Loucy (cell line): ENCODE results near the gene CDC42BPB.

Source experiments
- EZH2phosphoT487 ChIP-seq: fragments of 200-600 bp; IDR thresholded peaks from 2 replicates; pipeline ENCODE4 v1.6.1; 2018; ENCODE audit warnings: antibody characterized with exemption, mild to moderate bottlenecking, moderate library complexity, borderline replicate concordance
- TF ChIP-seq, protein P1 (sequence below): fragments of 200-600 bp; sonication (generic); conservative IDR thresholded peaks from 2 replicates; pipeline ENCODE4 v1.5.1; 2014; ENCODE audit warnings: mild to moderate bottlenecking, antibody characterized with exemption, low read length

DNA sequence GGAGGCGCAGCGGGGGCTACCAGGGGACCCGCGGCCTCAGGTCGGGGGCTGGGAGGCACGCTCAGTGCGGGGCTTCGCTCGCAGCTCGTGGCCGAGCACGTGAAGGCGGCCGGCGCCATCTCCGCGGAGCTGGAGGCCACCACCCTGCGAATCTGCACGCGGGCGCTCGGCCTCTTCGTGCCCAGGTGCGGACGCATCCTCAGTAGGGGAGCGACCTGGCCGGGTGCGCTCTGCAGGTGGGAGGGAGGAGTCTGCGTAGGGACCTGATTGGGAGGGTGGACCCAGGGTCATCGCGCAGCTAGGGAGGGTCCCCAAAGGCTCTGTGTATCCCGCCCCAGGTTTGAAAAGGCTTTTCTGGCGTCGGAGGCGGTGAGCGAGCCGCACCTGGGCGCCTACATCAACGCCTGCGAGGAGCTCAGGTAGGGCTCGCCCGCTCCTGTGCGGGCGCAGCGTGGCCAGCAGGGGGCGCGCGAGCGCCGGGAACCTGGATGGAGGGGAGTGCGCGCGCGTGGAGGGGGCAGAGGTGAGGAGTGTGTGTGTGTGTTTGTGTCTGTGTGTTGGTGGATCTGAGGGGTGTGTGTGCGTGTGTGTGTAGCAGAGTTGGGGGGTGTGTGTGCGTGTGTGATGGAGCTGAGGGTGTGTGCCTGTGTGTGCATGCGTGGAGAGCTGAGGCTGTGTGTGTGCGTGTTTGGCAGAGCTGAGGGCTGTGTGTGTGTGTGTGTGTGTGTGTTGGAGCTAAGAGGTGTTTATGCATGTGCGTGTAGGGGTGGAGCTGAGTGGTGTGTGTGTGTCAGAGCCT is 47.5 kb upstream of the CDC42BPB start:
- TF ChIP-seq, protein P1, sequence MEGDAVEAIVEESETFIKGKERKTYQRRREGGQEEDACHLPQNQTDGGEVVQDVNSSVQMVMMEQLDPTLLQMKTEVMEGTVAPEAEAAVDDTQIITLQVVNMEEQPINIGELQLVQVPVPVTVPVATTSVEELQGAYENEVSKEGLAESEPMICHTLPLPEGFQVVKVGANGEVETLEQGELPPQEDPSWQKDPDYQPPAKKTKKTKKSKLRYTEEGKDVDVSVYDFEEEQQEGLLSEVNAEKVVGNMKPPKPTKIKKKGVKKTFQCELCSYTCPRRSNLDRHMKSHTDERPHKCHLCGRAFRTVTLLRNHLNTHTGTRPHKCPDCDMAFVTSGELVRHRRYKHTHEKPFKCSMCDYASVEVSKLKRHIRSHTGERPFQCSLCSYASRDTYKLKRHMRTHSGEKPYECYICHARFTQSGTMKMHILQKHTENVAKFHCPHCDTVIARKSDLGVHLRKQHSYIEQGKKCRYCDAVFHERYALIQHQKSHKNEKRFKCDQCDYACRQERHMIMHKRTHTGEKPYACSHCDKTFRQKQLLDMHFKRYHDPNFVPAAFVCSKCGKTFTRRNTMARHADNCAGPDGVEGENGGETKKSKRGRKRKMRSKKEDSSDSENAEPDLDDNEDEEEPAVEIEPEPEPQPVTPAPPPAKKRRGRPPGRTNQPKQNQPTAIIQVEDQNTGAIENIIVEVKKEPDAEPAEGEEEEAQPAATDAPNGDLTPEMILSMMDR = peak; percentile 95
- no peak for TF ChIP-seq EZH2phosphoT487
